HL-60/S4 treated with retinoic acid at 250 ng/mL for 4 days and 3 days (cell line): Measurements from ENCODE around the gene ZDHHC18.

ENCODE experiments used
- in situ Hi-C: fragments of 300-500 bp; cut with MboI; formaldehyde crosslinking; loops from 2 replicates; pipeline ENCODE4 v1.7.0; 2022; ENCODE audit warnings: low sequenced_read_pairs

The ZDHHC18 gene

GRCh38 chr1:26826261-26827105 is at the start of gene ZDHHC18:
TSS of gene ZDHHC18 (plus strand) at chr1:26826688. CDS start at chr1:26826805, 117 bp downstream.
- in situ Hi-C loops, result no loop called here

- in situ Hi-C loops, result no loop called here
Measured at GRCh38 chr1:26779098-26779668, 47.3 kb upstream of the ZDHHC18 start.

GRCh38 chr1:26780344-26780957 is 46.0 kb upstream of the ZDHHC18 start:
- in situ Hi-C loops, result no loop called here

- in situ Hi-C loops, result no loop called here
Measured at GRCh38 chr1:26781206-26781825, 45.2 kb upstream of the ZDHHC18 start.

- in situ Hi-C loops, result no loop called here
Measured at GRCh38 chr1:26782521-26783212, 43.8 kb upstream of the ZDHHC18 start.

- in situ Hi-C loops, result no loop called here
Measured at GRCh38 chr1:26783646-26784022, 42.9 kb upstream of the ZDHHC18 start.

- in situ Hi-C loops, result no loop called here
Measured at GRCh38 chr1:26784023-26784871, 42.2 kb upstream of the ZDHHC18 start.

- in situ Hi-C loops, result no loop called here
Measured at GRCh38 chr1:26784886-26785285, 41.6 kb upstream of the ZDHHC18 start.

GRCh38 chr1:26785611-26786436 is 40.7 kb upstream of the ZDHHC18 start:
- in situ Hi-C loops, result no loop called here

- in situ Hi-C loops, result no loop called here
Measured at GRCh38 chr1:26786437-26787380, 39.8 kb upstream of the ZDHHC18 start.

- in situ Hi-C loops, result no loop called here
Measured at GRCh38 chr1:26787381-26787705, 39.1 kb upstream of the ZDHHC18 start.

- in situ Hi-C loops, result no loop called here
Measured at GRCh38 chr1:26787706-26788514, 38.6 kb upstream of the ZDHHC18 start, which contains the start of gene PIGV. TSS of gene PIGV (plus strand) at chr1:26787950. CDS start at chr1:26790816, 2,866 bp downstream.

- in situ Hi-C loops, result no loop called here
Measured at GRCh38 chr1:26788515-26788785, 38.0 kb upstream of the ZDHHC18 start.

GRCh38 chr1:26788836-26789611 is 37.5 kb upstream of the ZDHHC18 start:
- in situ Hi-C loops, result no loop called here

- in situ Hi-C loops, result no loop called here
Measured at GRCh38 chr1:26789612-26789865, 36.9 kb upstream of the ZDHHC18 start.

GRCh38 chr1:26789931-26790330 is 36.6 kb upstream of the ZDHHC18 start:
- in situ Hi-C loops, result loop anchor here (10.0 kb wide), 1 partner anchor 185 kb away; no protein-coding TSS in a partner anchor

- in situ Hi-C loops, result loop anchor here (10.0 kb wide), 1 partner anchor 186 kb away; no protein-coding TSS in a partner anchor
Measured at GRCh38 chr1:26790551-26790953, 35.9 kb upstream of the ZDHHC18 start.
